ENCODE measurements around the gene METTL15. TPM values are rescaled to one million over a fixed set of nuclear protein-coding genes. Genes with fewer than 3 reads are reported as not detected.

METTL15 gene
- total and polyA plus RNA-seq, 2 experiments from 2014 or later: 9.0 to 19.8 TPM

DNA sequence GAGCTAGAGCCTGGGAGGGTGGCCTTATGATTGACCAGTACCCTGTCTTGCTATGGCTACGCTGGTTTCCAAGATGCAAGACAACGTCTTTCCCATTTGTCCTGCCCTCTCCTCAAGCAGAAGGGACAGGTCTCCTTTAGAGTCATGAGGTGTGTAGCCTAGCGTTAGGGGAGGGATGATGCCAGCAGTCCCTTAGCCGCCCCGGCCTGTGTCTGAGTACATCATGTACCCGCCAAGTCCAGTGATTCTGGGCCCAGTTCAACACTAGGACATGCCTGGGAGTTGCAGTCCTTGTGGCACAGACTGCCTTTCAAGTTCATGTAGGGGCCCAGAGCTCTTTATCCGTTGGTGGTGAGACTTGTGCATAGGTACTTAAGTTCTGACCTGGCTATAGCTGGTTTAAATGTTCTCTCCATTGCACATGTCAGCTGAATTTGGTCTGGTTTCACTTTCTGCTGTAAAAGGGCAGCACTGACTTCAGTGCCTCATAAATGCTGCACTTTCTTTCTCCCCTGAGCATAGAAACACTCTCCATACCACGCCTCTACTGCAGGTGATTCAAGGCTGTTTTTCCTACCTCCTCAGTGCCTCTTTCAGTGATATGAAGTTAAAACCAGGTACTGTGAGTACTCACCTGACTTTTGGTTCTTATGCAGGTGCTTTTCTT lies 151.1 kb downstream of the METTL15 start:
- Histone ChIP-seq H3K4me3 (no peak overlapping the region), H3K4me1 (ENCODE audit: insufficient read depth) (no peaks in the 10 kb centered on the region), H4K20me1 (replicated peaks; ENCODE audit: insufficient read depth) (0 out of 2 replicates have a peak, but pooled peaks cover 5% of the 10 kb centered on the region), H3K36me3 (ENCODE audit: insufficient read depth) (no peaks in the 10 kb centered on the region), H3K79me2 (replicated peaks; ENCODE audit: insufficient read depth) (no peaks in the 10 kb centered on the region), H3F3A (replicated peaks; ENCODE audit: low read depth) (no peaks in the 10 kb centered on the region), H3K9me2 (ENCODE audit: insufficient read depth) (no peaks in the 10 kb centered on the region), H3K27ac (ENCODE audit: low read depth) (no peak overlapping the region), H3K27me3 (ENCODE audit: insufficient read depth) (no peaks in the 10 kb centered on the region), H3K4me2 (no peak overlapping the region), H2AFZ (no peak overlapping the region)
- H3K36me3 Mint-ChIP-seq (ENCODE audit: low read depth): peaks cover 8% of the 10 kb centered on the region; the same call in 2 of the 3 replicates
- H3K4me3 Mint-ChIP-seq: no peak overlapping the region
- H3K27me3 Mint-ChIP-seq (ENCODE audit: insufficient read depth, low read depth, poor library complexity): peaks cover 2% of the 10 kb centered on the region
- no peak overlapping the region for H3K27ac Mint-ChIP-seq
- TF ChIP-seq, protein P1, sequence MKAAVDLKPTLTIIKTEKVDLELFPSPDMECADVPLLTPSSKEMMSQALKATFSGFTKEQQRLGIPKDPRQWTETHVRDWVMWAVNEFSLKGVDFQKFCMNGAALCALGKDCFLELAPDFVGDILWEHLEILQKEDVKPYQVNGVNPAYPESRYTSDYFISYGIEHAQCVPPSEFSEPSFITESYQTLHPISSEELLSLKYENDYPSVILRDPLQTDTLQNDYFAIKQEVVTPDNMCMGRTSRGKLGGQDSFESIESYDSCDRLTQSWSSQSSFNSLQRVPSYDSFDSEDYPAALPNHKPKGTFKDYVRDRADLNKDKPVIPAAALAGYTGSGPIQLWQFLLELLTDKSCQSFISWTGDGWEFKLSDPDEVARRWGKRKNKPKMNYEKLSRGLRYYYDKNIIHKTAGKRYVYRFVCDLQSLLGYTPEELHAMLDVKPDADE (IDR thresholded peaks at IDR 0.05): no peak
- TF ChIP-seq JUNB (IDR thresholded peaks at IDR 0.05; ENCODE audit: unreplicated experiment): no peak
- TF ChIP-seq EZH2 (IDR thresholded peaks at IDR 0.05; ENCODE audit: low read depth, unreplicated experiment): no peak
- H3K4me1 Mint-ChIP-seq: no peaks in the 10 kb centered on the region
- DNase-seq (ENCODE audit: low spot score) (no peak), ATAC-seq (no peak)
- H3K9me3 Mint-ChIP-seq: peaks cover 8% of the 10 kb centered on the region; the same call in 1 of the 3 replicates

DNA sequence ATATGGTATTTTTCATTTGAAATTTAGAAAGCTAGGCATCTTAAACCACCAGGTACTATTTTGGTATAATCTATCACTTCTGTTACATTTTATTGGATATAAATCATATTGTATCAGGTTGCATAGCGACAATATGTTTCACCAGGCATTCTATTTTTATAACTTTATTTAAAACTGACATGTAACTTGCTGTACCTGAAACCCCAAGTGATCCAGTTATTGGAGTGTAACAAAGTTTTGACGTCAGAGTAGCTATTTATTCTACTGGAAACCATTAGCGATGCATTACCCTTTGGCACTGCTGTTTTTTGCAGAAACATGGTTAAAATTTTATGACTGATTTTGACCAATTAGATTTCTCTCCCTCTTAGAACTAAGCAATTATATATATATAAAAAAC lies 160.7 kb downstream of the METTL15 start:
- no peaks in the 10 kb centered on the region for H3K27me3 ChIP-seq (ENCODE audit: insufficient read depth)
- ATAC-seq: no peak
- Mint-ChIP-seq H3K4me3 (no peak overlapping the region), H3K4me1 (no peaks in the 10 kb centered on the region), H3K36me3 (ENCODE audit: low read depth) (peaks cover 22% of the 10 kb centered on the region; the same call in 2 of the 3 replicates), H3K27me3 (ENCODE audit: insufficient read depth, low read depth, poor library complexity) (peaks cover 2% of the 10 kb centered on the region), H3K27ac (no peak overlapping the region), H3K9me3 (peaks cover 7% of the 10 kb centered on the region; the same call in 1 of the 3 replicates)
- H3K4me2 ChIP-seq: no peak overlapping the region
- H3K27ac ChIP-seq (ENCODE audit: low read depth): no peak overlapping the region
- H3K36me3 ChIP-seq (ENCODE audit: insufficient read depth): no peaks in the 10 kb centered on the region
- no peaks in the 10 kb centered on the region for H3F3A ChIP-seq (replicated peaks; ENCODE audit: low read depth)
- H4K20me1 ChIP-seq (replicated peaks; ENCODE audit: insufficient read depth): no peaks in the 10 kb centered on the region
- 0 out of 2 replicates have a peak, but pooled peaks cover 4% of the 10 kb centered on the region for H3K9me2 ChIP-seq (ENCODE audit: insufficient read depth)
- DNase-seq (ENCODE audit: low spot score): no peak
- H3K4me3 ChIP-seq: no peak overlapping the region
- no peak overlapping the region for H2AFZ ChIP-seq
- no peaks in the 10 kb centered on the region for H3K4me1 ChIP-seq (ENCODE audit: insufficient read depth)
- H3K79me2 ChIP-seq (replicated peaks; ENCODE audit: insufficient read depth): no peaks in the 10 kb centered on the region
- TF ChIP-seq NANOG (IDR thresholded peaks at IDR 0.05; ENCODE audit: borderline replicate concordance): no peak
- no peak for TF ChIP-seq ZNF331 (CRISPR knock-in tag; IDR thresholded peaks at IDR 0.05; ENCODE audit: low read depth)
- no peak for TF ChIP-seq ZNF114 (CRISPR knock-in tag; IDR thresholded peaks at IDR 0.05)
- TF ChIP-seq, protein P2, sequence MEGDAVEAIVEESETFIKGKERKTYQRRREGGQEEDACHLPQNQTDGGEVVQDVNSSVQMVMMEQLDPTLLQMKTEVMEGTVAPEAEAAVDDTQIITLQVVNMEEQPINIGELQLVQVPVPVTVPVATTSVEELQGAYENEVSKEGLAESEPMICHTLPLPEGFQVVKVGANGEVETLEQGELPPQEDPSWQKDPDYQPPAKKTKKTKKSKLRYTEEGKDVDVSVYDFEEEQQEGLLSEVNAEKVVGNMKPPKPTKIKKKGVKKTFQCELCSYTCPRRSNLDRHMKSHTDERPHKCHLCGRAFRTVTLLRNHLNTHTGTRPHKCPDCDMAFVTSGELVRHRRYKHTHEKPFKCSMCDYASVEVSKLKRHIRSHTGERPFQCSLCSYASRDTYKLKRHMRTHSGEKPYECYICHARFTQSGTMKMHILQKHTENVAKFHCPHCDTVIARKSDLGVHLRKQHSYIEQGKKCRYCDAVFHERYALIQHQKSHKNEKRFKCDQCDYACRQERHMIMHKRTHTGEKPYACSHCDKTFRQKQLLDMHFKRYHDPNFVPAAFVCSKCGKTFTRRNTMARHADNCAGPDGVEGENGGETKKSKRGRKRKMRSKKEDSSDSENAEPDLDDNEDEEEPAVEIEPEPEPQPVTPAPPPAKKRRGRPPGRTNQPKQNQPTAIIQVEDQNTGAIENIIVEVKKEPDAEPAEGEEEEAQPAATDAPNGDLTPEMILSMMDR (conservative IDR thresholded peaks at IDR 0.05; ENCODE audit: low read depth in 2 of 2): no peak
- TF ChIP-seq, protein P3, sequence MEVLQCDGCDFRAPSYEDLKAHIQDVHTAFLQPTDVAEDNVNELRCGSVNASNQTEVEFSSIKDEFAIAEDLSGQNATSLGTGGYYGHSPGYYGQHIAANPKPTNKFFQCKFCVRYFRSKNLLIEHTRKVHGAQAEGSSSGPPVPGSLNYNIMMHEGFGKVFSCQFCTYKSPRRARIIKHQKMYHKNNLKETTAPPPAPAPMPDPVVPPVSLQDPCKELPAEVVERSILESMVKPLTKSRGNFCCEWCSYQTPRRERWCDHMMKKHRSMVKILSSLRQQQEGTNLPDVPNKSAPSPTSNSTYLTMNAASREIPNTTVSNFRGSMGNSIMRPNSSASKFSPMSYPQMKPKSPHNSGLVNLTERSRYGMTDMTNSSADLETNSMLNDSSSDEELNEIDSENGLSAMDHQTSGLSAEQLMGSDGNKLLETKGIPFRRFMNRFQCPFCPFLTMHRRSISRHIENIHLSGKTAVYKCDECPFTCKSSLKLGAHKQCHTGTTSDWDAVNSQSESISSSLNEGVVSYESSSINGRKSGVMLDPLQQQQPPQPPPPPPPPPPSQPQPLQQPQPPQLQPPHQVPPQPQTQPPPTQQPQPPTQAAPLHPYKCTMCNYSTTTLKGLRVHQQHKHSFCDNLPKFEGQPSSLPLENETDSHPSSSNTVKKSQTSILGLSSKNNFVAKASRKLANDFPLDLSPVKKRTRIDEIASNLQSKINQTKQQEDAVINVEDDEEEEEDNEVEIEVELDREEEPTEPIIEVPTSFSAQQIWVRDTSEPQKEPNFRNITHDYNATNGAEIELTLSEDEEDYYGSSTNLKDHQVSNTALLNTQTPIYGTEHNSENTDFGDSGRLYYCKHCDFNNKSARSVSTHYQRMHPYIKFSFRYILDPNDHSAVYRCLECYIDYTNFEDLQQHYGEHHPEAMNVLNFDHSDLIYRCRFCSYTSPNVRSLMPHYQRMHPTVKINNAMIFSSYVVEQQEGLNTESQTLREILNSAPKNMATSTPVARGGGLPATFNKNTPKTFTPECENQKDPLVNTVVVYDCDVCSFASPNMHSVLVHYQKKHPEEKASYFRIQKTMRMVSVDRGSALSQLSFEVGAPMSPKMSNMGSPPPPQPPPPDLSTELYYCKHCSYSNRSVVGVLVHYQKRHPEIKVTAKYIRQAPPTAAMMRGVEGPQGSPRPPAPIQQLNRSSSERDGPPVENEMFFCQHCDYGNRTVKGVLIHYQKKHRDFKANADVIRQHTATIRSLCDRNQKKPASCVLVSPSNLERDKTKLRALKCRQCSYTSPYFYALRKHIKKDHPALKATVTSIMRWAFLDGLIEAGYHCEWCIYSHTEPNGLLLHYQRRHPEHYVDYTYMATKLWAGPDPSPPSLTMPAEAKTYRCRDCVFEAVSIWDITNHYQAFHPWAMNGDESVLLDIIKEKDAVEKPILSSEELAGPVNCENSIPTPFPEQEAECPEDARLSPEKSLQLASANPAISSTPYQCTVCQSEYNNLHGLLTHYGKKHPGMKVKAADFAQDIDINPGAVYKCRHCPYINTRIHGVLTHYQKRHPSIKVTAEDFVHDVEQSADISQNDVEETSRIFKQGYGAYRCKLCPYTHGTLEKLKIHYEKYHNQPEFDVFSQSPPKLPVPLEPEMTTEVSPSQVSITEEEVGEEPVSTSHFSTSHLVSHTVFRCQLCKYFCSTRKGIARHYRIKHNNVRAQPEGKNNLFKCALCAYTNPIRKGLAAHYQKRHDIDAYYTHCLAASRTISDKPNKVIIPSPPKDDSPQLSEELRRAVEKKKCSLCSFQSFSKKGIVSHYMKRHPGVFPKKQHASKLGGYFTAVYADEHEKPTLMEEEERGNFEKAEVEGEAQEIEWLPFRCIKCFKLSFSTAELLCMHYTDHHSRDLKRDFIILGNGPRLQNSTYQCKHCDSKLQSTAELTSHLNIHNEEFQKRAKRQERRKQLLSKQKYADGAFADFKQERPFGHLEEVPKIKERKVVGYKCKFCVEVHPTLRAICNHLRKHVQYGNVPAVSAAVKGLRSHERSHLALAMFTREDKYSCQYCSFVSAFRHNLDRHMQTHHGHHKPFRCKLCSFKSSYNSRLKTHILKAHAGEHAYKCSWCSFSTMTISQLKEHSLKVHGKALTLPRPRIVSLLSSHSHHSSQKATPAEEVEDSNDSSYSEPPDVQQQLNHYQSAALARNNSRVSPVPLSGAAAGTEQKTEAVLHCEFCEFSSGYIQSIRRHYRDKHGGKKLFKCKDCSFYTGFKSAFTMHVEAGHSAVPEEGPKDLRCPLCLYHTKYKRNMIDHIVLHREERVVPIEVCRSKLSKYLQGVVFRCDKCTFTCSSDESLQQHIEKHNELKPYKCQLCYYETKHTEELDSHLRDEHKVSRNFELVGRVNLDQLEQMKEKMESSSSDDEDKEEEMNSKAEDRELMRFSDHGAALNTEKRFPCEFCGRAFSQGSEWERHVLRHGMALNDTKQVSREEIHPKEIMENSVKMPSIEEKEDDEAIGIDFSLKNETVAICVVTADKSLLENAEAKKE (CRISPR knock-in tag; IDR thresholded peaks at IDR 0.05): no peak
- TF ChIP-seq JUNB (IDR thresholded peaks at IDR 0.05; ENCODE audit: unreplicated experiment): no peak
- TF ChIP-seq POLR2AphosphoS5 (IDR thresholded peaks at IDR 0.05; ENCODE audit: low read depth): no peak
- no peak for TF ChIP-seq CREB1 (CRISPR knock-in tag; IDR thresholded peaks at IDR 0.05; ENCODE audit: low read depth)

Data from GM23338 (cell line).